HCT116 (cell line): ENCODE data around the gene DCST2. TPM values are rescaled to one million over a fixed set of nuclear protein-coding genes. Genes with fewer than 3 reads are reported as not detected.

Source experiments
- ATAC-seq: fragments of 200-7000 bp; cut with Tn5 transposase; 2 replicates; pipeline ENCODE4 v1.9.1; 2020; ENCODE audit warnings: mild to moderate bottlenecking, moderate library complexity
- BruUV-seq: library from RNA; stranded (reverse); fragments of 400-500 nt; replicated peaks from 2 replicates; lab custom pipeline; 2021; lab: Mats Ljungman, UMichigan
- CTCF ChIA-PET: fragments of 300-600 bp; sonication (Branson Sonifier 250); formaldehyde crosslinking; loops from one replicate; lab custom pipeline; 2021; ENCODE audit warnings: antibody characterized with exemption; lab: Charles Lee
- POLR2A ChIA-PET: fragments of 300-600, 350-600 bp; sonication (Branson Sonifier 250); formaldehyde crosslinking; loops from one replicate; lab custom pipeline; 2021; ENCODE audit warnings: antibody characterized with exemption; lab: Charles Lee
- RAD21 ChIA-PET, 2 experiments: fragments of 300-600 bp; sonication (Branson Sonifier 250); formaldehyde crosslinking; loops; one replicate each; lab custom pipeline; 2023; ENCODE audit warnings: low total read pairs in 2 of 2; ENCODE audit not compliant: uncharacterized antibody in 2 of 2, unreplicated experiment in 2 of 2, low non-redundant PET in 1 of 2; lab: Charles Lee
- DNase-seq: peaks from one replicate; pipeline ENCODE4 v3.0.0-alpha.2; 2010; ENCODE audit warnings: low read depth, low spot score
- H2AFZ ChIP-seq: fragments of 200-600 bp; shearing (Covaris generic), sonication (generic); 2 replicates; pipeline ENCODE4 v1.6.1; 2017; ENCODE audit warnings: low read depth, mixed run types, mixed read lengths, antibody characterized with exemption, low read length; ENCODE audit not compliant: poor library complexity, severe bottlenecking
- H3K27ac ChIP-seq: 2 replicates; pipeline ENCODE4 v1.5.1; 2012; ENCODE audit warnings: low read depth, low read length
- H3K27me3 ChIP-seq: fragments of 200-600 bp; sonication (generic); 2 replicates; pipeline ENCODE4 v1.6.1; 2016; ENCODE audit warnings: mixed run types, low read length, mixed read lengths; ENCODE audit not compliant: insufficient read depth
- H3K36me3 ChIP-seq, 2 experiments: fragments of 200-500 bp in 1 of 2; fragments of 200-600 bp in 1 of 2; sonication (Bioruptor generic) in 1 of 2; sonication (generic) in 1 of 2; 2 replicates each; pipeline versions ENCODE4 v1.5.1 to v1.6.1; 2014 to 2016; ENCODE audit warnings: low read length in 2 of 2, inconsistent platforms in 1 of 2, mixed read lengths in 1 of 2, mixed run types in 1 of 2; ENCODE audit not compliant: insufficient read depth in 2 of 2, control insufficient read depth in 1 of 2
- H3K4me1 ChIP-seq, 2 experiments: fragments of 200-600 bp in 1 of 2; sonication (generic) in 1 of 2; 2 replicates each; pipeline versions ENCODE4 v1.5.1 to v1.6.1; 2012 to 2017; ENCODE audit warnings: low read length in 2 of 2, inconsistent platforms in 1 of 2, mild to moderate bottlenecking in 1 of 2, mixed read lengths in 1 of 2, mixed run types in 1 of 2, moderate library complexity in 1 of 2; ENCODE audit not compliant: insufficient read depth in 2 of 2, control insufficient read depth in 1 of 2
- H3K4me2 ChIP-seq: fragments of 200-600 bp; sonication (generic); 2 replicates; pipeline ENCODE4 v1.6.1; 2017; ENCODE audit warnings: mixed run types, low read length, mixed read lengths
- H3K4me3 ChIP-seq, 2 experiments: fragments of 200-600 bp in 1 of 2; sonication (generic) in 1 of 2; replicated peaks in 1 of 2; 2 replicates each; pipeline ENCODE4 v1.5.1; 2011 to 2016; ENCODE audit warnings: low read length in 2 of 2, control low read depth in 1 of 2, low read depth in 1 of 2, mild to moderate bottlenecking in 1 of 2, mixed read lengths in 1 of 2, mixed run types in 1 of 2
- H3K79me2 ChIP-seq: fragments of 200-600 bp; sonication (generic); 2 replicates; pipeline ENCODE4 v1.6.1; 2017; ENCODE audit warnings: mild to moderate bottlenecking, mixed run types, low read length, moderate library complexity, mixed read lengths; ENCODE audit not compliant: insufficient read depth
- H3K9ac ChIP-seq: fragments of 200-600 bp; sonication (generic); 2 replicates; pipeline ENCODE4 v1.6.1; 2016; ENCODE audit warnings: low read length, mixed read lengths
- H3K9me2 ChIP-seq: fragments of 200-600 bp; sonication (generic), shearing (Covaris generic); 2 replicates; pipeline ENCODE4 v1.6.1; 2017; ENCODE audit warnings: mixed run types, mild to moderate bottlenecking, moderate library complexity; ENCODE audit not compliant: insufficient read depth
- H3K9me3 ChIP-seq, 2 experiments: fragments of 200-500 bp in 1 of 2; fragments of 200-600 bp in 1 of 2; sonication (Bioruptor generic) in 1 of 2; sonication (generic) in 1 of 2; 2 replicates each; pipeline ENCODE4 v1.6.1; 2014 to 2017; ENCODE audit warnings: low read length in 2 of 2, mixed read lengths in 2 of 2, inconsistent platforms in 1 of 2, low read depth in 1 of 2, mild to moderate bottlenecking in 1 of 2, mixed run types in 1 of 2, moderate library complexity in 1 of 2; ENCODE audit not compliant: control insufficient read depth in 1 of 2, insufficient read depth in 1 of 2
- H4K20me1 ChIP-seq: fragments of 200-600 bp; sonication (generic), shearing (Covaris generic); 2 replicates; pipeline ENCODE4 v1.6.1; 2017; ENCODE audit warnings: mixed run types, mild to moderate bottlenecking, moderate library complexity; ENCODE audit not compliant: insufficient read depth
- CBX3 ChIP-seq: IDR thresholded peaks from 2 replicates; pipeline ENCODE4 v1.6.1; 2012; ENCODE audit warnings: low read depth
- EGR1 ChIP-seq: IDR thresholded peaks from 2 replicates; pipeline ENCODE4 v1.6.1; 2012; ENCODE audit warnings: low read depth
- ELF1 ChIP-seq: IDR thresholded peaks from 2 replicates; pipeline ENCODE4 v1.6.1; 2012; ENCODE audit warnings: low read depth, borderline replicate concordance
- EZH2 ChIP-seq: fragments of 200-600 bp; sonication (generic); IDR thresholded peaks from 2 replicates; pipeline ENCODE4 v1.6.1; 2017; ENCODE audit warnings: antibody characterized with exemption, mixed run types
- EZH2phosphoT487 ChIP-seq: fragments of 200-600 bp; IDR thresholded peaks from 2 replicates; pipeline ENCODE4 v1.6.1; 2018; ENCODE audit warnings: antibody characterized with exemption, borderline replicate concordance
- FOSL1 ChIP-seq: IDR thresholded peaks from 2 replicates; pipeline ENCODE4 v1.6.1; 2012; ENCODE audit warnings: low read depth
- JUND ChIP-seq: IDR thresholded peaks from 2 replicates; pipeline ENCODE4 v1.6.1; 2012
- POLR2A ChIP-seq: IDR thresholded peaks from 2 replicates; pipeline ENCODE4 v1.7.0; 2011; ENCODE audit warnings: borderline replicate concordance; ENCODE audit not compliant: insufficient read depth, insufficient read length; ENCODE audit errors: extremely low read depth
- POLR2AphosphoS5 ChIP-seq: IDR thresholded peaks from 2 replicates; pipeline ENCODE4 v1.6.1; 2011; ENCODE audit warnings: mild to moderate bottlenecking, low read depth, low read length, moderate library complexity
- RAD21 ChIP-seq: IDR thresholded peaks from 2 replicates; pipeline ENCODE4 v1.6.1; 2012; ENCODE audit warnings: low read depth, mild to moderate bottlenecking
- SIN3A ChIP-seq: IDR thresholded peaks from 2 replicates; pipeline ENCODE4 v1.6.1; 2012; ENCODE audit warnings: low read depth
- SRF ChIP-seq: IDR thresholded peaks from 2 replicates; pipeline ENCODE4 v1.6.1; 2012; ENCODE audit warnings: low read depth
- ZFX ChIP-seq: fragments of 450-650 bp; IDR thresholded peaks from 2 replicates; pipeline ENCODE4 v1.6.1; 2017
- ZNF274 ChIP-seq: fragments of 200-500 bp; sonication (Bioruptor generic); IDR thresholded peaks from 2 replicates; pipeline ENCODE4 v1.6.1; 2014; ENCODE audit warnings: mild to moderate bottlenecking, low read depth, low read length, inconsistent platforms
- intact Hi-C: fragments of 100-400 bp; cut with micrococcal nuclease; formaldehyde crosslinking; loops from 2 replicates; pipeline ENCODE4 v1.10.0; 2022
- total RNA-seq: library from RNA; stranded (reverse); gene quantifications from one replicate; pipeline ENCODE4 v1.2.1, GENCODE V29; 2021; ENCODE audit not compliant: unreplicated experiment
- TF ChIP-seq, protein P1 (sequence below): IDR thresholded peaks from 2 replicates; pipeline ENCODE4 v1.6.1; 2012
- TF ChIP-seq, protein P2 (sequence below): IDR thresholded peaks from 2 replicates; pipeline ENCODE4 v1.6.1; 2012
- TF ChIP-seq, protein P3 (sequence below): IDR thresholded peaks from 2 replicates; pipeline ENCODE4 v1.6.1; 2011; ENCODE audit warnings: mild to moderate bottlenecking, low read length, moderate library complexity; ENCODE audit not compliant: insufficient replicate concordance; ENCODE audit errors: extremely low read depth
- TF ChIP-seq, protein P4 (sequence below): IDR thresholded peaks from 2 replicates; pipeline ENCODE4 v1.6.1; 2012; ENCODE audit warnings: low read depth

DCST2 gene
- total RNA-seq, 1 experiment from 2014 or later: 2.0 TPM

DNA sequence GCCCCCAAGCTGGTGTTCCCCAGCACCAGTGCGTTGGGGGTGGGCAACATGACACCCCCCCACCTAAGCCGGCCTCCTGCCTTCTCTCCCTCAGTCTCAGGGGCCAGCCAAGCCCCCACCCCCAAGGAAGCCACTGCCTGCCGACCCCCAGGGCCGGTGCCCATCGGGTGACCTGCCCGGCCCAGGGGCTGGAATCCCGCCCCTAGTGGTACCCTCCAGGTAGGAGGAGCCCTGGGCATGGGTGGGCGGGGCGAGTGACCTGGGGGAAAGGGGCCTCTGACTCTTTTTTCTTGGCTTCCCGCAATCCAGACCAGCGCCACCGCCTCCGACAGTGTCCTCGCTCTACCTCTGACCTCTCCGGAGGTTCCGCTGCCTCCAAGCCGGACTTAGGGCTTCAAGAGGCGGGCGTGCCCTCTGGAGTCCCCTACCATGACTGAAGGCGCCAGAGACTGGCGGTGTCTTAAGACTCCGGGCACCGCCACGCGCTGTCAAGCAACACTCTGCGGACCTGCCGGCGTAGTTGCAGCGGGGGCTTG, 28.6 kb upstream of the DCST2 start:
- Histone ChIP-seq H3K4me2 (peak overlapping the region; percentile 95), H3K9me2 (no peaks in the 10 kb centered on the region), H3K9me3 (no peaks in the 10 kb centered on the region), H3K4me1 (peaks cover 21 to 35% of the 10 kb centered on the region in 2 experiments), H3K79me2 (0 out of 2 replicates have a peak, but pooled peaks cover 5% of the 10 kb centered on the region), H3K4me3 (no peak overlapping the region), H3K27me3 (no peaks in the 10 kb centered on the region), H3K27ac (peak overlapping the region; percentile 56; the same call in 1 of the 2 replicates), H3K9ac (no peak overlapping the region; the same call in 1 of the 2 replicates), H3K36me3 (peaks cover 14 to 18% of the 10 kb centered on the region in 2 experiments; a peak in 3 of 4 replicates), H2AFZ (no peak overlapping the region), H4K20me1 (no peaks in the 10 kb centered on the region)
- intact Hi-C loops: loop anchor here (1.0 to 5.0 kb wide), 4 partner anchors 22 to 505 kb away; partner anchors contain the start of genes CKS1B, SHC1 and UBE2Q1
- RAD21 ChIA-PET: interaction anchor here in 1 of 2 experiments (1.0 to 2.3 kb wide), 3 partner anchors 10 to 23 kb away, joined by 8 to 9 read pairs (median 8); no protein-coding TSS in a partner anchor
- POLR2A ChIA-PET: interaction anchor here (1.0 kb wide), 2 partner anchors 18 to 89 kb away, joined by 3 to 4 read pairs; no protein-coding TSS in a partner anchor
- BruUV-seq: no TSS peak
- TF ChIP-seq POLR2AphosphoS5 (no peak), ZNF274 (no peak), SIN3A (no peak), ELF1 (no peak), EZH2 (no peak), RAD21 (no peak), CBX3 (no peak), EGR1 (no peak), ZFX (no peak), FOSL1 (no peak), JUND (no peak), SRF (no peak), POLR2A (no peak), EZH2phosphoT487 (no peak)
- TF ChIP-seq, protein P1, sequence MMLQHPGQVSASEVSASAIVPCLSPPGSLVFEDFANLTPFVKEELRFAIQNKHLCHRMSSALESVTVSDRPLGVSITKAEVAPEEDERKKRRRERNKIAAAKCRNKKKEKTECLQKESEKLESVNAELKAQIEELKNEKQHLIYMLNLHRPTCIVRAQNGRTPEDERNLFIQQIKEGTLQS: no peak
- TF ChIP-seq, protein P2, sequence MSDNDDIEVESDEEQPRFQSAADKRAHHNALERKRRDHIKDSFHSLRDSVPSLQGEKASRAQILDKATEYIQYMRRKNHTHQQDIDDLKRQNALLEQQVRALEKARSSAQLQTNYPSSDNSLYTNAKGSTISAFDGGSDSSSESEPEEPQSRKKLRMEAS: no peak
- TF ChIP-seq, protein P3, sequence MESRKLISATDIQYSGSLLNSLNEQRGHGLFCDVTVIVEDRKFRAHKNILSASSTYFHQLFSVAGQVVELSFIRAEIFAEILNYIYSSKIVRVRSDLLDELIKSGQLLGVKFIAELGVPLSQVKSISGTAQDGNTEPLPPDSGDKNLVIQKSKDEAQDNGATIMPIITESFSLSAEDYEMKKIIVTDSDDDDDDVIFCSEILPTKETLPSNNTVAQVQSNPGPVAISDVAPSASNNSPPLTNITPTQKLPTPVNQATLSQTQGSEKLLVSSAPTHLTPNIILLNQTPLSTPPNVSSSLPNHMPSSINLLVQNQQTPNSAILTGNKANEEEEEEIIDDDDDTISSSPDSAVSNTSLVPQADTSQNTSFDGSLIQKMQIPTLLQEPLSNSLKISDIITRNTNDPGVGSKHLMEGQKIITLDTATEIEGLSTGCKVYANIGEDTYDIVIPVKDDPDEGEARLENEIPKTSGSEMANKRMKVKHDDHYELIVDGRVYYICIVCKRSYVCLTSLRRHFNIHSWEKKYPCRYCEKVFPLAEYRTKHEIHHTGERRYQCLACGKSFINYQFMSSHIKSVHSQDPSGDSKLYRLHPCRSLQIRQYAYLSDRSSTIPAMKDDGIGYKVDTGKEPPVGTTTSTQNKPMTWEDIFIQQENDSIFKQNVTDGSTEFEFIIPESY: no peak
- TF ChIP-seq, protein P4, sequence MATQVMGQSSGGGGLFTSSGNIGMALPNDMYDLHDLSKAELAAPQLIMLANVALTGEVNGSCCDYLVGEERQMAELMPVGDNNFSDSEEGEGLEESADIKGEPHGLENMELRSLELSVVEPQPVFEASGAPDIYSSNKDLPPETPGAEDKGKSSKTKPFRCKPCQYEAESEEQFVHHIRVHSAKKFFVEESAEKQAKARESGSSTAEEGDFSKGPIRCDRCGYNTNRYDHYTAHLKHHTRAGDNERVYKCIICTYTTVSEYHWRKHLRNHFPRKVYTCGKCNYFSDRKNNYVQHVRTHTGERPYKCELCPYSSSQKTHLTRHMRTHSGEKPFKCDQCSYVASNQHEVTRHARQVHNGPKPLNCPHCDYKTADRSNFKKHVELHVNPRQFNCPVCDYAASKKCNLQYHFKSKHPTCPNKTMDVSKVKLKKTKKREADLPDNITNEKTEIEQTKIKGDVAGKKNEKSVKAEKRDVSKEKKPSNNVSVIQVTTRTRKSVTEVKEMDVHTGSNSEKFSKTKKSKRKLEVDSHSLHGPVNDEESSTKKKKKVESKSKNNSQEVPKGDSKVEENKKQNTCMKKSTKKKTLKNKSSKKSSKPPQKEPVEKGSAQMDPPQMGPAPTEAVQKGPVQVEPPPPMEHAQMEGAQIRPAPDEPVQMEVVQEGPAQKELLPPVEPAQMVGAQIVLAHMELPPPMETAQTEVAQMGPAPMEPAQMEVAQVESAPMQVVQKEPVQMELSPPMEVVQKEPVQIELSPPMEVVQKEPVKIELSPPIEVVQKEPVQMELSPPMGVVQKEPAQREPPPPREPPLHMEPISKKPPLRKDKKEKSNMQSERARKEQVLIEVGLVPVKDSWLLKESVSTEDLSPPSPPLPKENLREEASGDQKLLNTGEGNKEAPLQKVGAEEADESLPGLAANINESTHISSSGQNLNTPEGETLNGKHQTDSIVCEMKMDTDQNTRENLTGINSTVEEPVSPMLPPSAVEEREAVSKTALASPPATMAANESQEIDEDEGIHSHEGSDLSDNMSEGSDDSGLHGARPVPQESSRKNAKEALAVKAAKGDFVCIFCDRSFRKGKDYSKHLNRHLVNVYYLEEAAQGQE: no peak
- CTCF ChIA-PET: interaction anchor here (0.6 to 6.7 kb wide), 15 partner anchors 8 to 170 kb away, joined by 3 to 44 read pairs (median 3); partner anchors contain the start of genes ADAM15, PBXIP1 and PMVK
- DNase-seq: no peak
- no peak for ATAC-seq
